BE2C (cell line): ENCODE measurements around the gene ZMAT5.
A peak's percentile ranks its signal among the peaks of the same experiment; 100 is the strongest.

ENCODE experiments used
- DNase-seq: peaks from one replicate; pipeline ENCODE4 v3.0.0-alpha.2; 2020
- H3K27me3 ChIP-seq: fragments of 250-450 bp; sonication (Bioruptor Pico); 2 replicates; pipeline ENCODE4 v1.5.1; 2020; ENCODE audit warnings: mild to moderate bottlenecking
- H3K36me3 ChIP-seq: fragments of 250-450 bp; sonication (Bioruptor Pico); 2 replicates; pipeline ENCODE4 v1.5.1; 2020; ENCODE audit warnings: mild to moderate bottlenecking
- H3K4me1 ChIP-seq: fragments of 250-450 bp; sonication (Bioruptor Pico); 2 replicates; pipeline ENCODE4 v1.5.1; 2020
- H3K4me3 ChIP-seq: 2 replicates; pipeline ENCODE4 v1.5.1; 2011; ENCODE audit warnings: low read depth, low read length
- H3K9me3 ChIP-seq: fragments of 250-450 bp; sonication (Bioruptor Pico); 2 replicates; pipeline ENCODE4 v1.5.1; 2020
- CTCF ChIP-seq: IDR thresholded peaks from 2 replicates; pipeline ENCODE4 v1.5.1; 2012; ENCODE audit warnings: mild to moderate bottlenecking, low read depth, low read length

The ZMAT5 gene

GRCh38 chr22:29772170-29772641, 5.4 kb upstream of the ZMAT5 start:
- TF ChIP-seq CTCF = peak; percentile 66
- peak; percentile 36 for DNase-seq
- no peaks in the 10 kb centered on the region for H3K27me3 ChIP-seq
- no peaks in the 10 kb centered on the region for H3K4me1 ChIP-seq
- H3K36me3 ChIP-seq = peaks cover 33% of the 10 kb centered on the region
- H3K4me3 ChIP-seq = no peak overlapping the region
- H3K9me3 ChIP-seq = no peaks in the 10 kb centered on the region

- H3K9me3 ChIP-seq = no peaks in the 10 kb centered on the region
- no peak overlapping the region for H3K4me3 ChIP-seq
- peaks cover 33% of the 10 kb centered on the region for H3K36me3 ChIP-seq
- no peak for DNase-seq
- no peaks in the 10 kb centered on the region for H3K27me3 ChIP-seq
- H3K4me1 ChIP-seq = no peaks in the 10 kb centered on the region
- TF ChIP-seq CTCF = no peak
Observed at GRCh38 chr22:29769723-29770321, 3.0 kb upstream of the ZMAT5 start.

GRCh38 chr22:29768052-29768693, 1.4 kb upstream of the ZMAT5 start:
- Histone ChIP-seq H3K27me3 (no peaks in the 10 kb centered on the region), H3K4me3 (peak overlapping the region; percentile 96), H3K9me3 (no peaks in the 10 kb centered on the region), H3K4me1 (no peaks in the 10 kb centered on the region), H3K36me3 (peaks cover 33% of the 10 kb centered on the region)
- TF ChIP-seq CTCF = no peak
- DNase-seq = no peak

- Histone ChIP-seq H3K36me3 (peaks cover 33% of the 10 kb centered on the region), H3K27me3 (no peaks in the 10 kb centered on the region), H3K9me3 (no peaks in the 10 kb centered on the region), H3K4me3 (peak within 1 kb of the TSS; percentile 96), H3K4me1 (no peaks in the 10 kb centered on the region)
- TF ChIP-seq CTCF = no peak
- DNase-seq = peak; percentile 95
Observed at GRCh38 chr22:29767171-29768051, 604 bp upstream of the ZMAT5 start, which contains the start of gene UQCR10. Gene UQCR10 (plus strand): TSS chr22:29767369. CDS start chr22:29767399, 30 bp downstream.

- H3K27me3 ChIP-seq = no peaks in the 10 kb centered on the region
- H3K4me3 ChIP-seq = peak overlapping the region; percentile 96
- H3K36me3 ChIP-seq = peaks cover 28% of the 10 kb centered on the region
- TF ChIP-seq CTCF = no peak
- H3K4me1 ChIP-seq = no peaks in the 10 kb centered on the region
- no peaks in the 10 kb centered on the region for H3K9me3 ChIP-seq
- DNase-seq = no peak
Observed at GRCh38 chr22:29765905-29766631, 739 bp downstream of the ZMAT5 start.
